NCI-H2081 treated with DMSO at 0.1 percent for 48 hours (cell line): ENCODE data around the gene PPP1R14B.

ENCODE experiments used
- DNase-seq: peaks from one replicate; lab custom pipeline; 2025; lab: John Stamatoyannopoulos, UW

The PPP1R14B gene

DNA sequence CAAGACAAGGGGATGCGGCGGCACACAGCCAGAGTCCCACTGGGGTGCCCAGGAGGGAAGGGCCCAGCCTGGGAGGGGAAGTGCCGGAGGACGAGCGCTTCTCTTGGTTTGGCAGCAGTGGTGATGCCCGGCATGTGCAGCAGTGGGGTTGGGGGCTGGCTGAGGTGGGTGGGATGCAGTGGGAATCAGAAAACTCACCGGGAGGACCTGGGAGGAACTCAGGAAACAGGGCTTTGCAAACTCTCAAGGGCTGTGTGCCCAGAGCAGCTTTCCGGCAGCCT, 37.2 kb downstream of the PPP1R14B start:
- no peak for DNase-seq

GRCh38 chr11:64208796-64209562, 37.8 kb downstream of the PPP1R14B start:
- DNase-seq: no peak

DNA sequence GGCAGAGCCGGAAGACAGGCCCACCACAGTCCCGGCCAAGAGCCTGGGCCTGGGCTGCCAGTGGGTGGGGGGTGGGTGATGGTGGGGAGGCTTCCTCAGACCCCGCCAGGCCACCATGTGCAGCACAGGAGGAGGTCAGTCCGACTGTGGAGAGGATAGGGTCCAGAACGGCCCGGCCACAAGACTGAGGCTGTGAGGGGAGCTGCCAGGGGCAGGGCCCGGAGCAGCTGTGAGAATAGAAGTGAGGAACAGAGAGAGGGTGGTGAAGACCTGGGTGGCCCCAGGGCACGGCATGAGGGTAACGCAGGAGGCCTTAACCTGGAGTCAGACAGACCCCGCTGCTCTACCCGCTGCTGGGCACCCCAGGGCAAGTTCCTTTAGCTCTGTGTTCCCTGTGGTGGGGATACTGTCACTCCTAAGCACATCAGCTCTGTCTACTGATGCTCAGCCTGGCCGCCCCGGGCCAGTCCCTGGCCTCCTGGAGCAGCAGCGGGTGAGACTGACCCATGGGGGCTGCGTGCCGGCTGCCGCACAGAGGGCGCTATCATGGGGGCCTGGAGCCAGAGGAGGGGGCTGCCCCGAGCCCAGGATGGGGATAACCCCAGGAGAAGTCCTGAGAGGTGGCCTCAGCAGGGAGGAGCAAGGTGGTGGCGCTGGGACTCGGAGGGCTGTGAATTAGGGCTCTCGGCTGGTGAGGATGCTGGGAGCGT, 38.5 kb downstream of the PPP1R14B start:
- DNase-seq: no peak

DNA sequence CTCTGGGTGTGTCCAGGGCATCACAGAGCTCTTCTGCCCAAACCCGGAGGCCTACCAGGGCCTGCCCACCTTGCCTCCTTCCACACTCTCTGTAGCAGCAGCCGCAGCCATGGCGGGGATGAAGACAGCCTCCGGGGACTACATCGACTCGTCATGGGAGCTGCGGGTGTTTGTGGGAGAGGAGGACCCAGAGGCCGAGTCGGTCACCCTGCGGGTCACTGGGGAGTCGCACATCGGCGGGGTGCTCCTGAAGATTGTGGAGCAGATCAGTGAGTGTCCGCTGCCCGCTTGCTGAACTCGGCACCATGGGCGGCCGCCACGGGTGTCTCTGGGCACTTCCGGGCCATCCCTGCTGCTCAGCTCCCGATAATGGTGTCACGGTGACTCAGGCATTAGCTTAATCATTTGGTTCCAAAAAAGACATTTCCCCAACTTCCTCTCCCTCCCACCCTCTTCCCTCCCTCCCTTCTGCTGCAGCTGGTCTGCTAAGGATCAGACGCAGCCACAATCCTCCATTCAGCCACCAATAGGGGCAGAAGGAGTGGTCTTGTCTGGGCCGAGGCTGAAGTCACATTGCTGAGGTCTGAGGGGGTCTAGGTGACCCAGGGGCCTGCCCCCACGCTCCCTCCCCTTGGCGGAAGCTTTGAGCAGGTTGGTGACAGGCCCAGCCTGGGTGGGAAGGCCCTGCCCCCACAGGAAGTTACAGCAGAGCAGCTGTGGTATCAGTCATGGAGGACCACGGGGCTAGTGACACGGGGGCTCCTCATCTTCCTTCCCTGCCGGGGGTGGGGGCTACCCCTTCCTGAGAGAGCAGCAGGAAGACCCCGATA, 39.3 kb downstream of the PPP1R14B start:
- no peak for DNase-seq

DNA sequence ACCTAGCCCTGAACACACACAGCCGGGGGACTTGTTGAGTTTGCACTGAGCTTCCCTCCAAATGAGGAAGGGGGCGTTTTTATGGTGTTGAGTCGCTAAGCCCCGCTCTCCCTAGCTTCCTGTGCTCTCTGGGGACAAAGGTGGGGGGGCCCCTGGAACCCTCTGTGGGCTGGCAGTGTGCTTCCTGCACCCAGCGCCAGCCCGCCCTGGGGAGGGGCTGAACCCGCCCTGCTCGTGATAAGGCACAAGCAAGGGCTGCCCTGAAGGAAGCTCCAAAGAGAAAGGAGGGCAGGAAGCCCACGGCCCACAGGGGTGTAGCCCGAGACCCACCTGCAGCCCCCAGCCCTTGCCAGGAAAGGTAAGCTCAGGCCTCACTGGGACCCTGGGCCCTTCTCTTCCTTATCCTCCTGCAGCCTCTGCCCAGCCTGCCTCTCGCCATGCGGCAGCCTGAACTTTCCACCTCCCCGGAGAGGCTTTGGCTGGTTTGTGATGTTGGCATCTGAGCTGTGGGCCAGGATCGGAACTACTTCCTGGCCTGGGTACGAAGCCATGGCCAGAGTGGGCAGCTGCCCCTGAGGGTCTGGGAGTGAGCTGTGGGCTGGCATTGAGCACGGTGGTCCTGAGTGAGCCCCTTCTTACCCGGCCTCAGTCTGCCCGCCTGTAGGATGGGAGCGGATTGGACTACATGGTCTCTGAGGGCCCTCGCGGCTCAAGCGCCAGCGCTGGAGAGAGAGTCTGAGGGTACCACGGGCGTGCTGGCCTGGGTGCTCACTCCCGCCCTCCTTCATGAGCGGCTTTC, 40.1 kb downstream of the PPP1R14B start, which contains the start of gene FERMT3:
TSS of gene FERMT3 (plus strand) at position 265 of the 799 bp plus-strand sequence. CDS start 644 bp downstream, outside the sequence.
- no peak for DNase-seq

DNA sequence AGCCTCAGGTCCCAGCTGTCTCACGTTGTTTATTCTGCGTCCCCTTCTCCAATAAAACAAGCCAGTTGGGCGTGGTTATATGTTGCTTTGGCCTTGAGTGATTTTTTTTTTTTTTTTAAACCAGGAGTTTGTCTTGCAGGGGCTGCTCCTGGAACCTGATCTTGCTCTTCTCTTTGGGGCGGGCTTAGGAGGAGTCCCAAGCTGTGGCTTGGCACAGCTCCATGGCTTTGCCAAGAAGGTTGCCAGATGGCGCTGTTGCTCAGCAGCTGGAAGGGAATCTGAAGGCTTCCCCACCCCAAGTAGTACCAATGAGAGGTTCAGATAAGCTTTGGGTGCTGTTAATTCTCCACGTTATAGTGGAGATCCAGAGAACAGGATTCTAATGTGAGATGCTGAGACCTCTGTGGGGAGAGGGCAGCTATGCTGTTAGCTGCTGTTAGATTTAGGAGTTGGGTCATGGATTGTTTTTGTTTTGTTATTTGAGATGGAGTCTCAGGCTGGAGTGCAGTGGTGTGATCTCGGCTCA, 42.2 kb downstream of the PPP1R14B start:
- no peak for DNase-seq

- DNase-seq: no peak
Observed at GRCh38 chr11:64204080-64204440, 42.7 kb downstream of the PPP1R14B start.

- DNase-seq: no peak
Observed at GRCh38 chr11:64203421-64204079, 43.2 kb downstream of the PPP1R14B start.

- no peak for DNase-seq
Observed at GRCh38 chr11:64202992-64203391, 43.8 kb downstream of the PPP1R14B start.

GRCh38 chr11:64201543-64201942, 45.2 kb downstream of the PPP1R14B start:
- no peak for DNase-seq

DNA sequence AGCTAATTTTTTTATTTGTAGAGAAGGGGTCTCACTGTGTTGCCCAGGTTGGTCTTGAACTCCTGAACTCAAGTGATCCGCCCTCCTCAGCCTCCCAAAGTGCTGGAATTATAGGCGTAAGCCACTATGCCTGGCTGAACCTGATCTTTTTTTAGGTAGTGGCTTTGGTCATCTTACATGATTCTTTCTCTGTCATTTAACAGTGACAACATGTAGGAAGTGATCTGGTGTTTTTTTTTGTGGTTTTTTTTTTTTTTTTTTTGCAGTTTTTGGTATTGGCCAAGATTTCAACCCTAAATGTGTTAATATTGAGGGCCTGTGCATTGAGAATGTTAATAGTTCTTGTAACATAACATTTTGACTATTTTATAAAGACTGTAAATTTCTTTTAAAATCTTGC, 48.2 kb downstream of the PPP1R14B start:
- no peak for DNase-seq

DNA sequence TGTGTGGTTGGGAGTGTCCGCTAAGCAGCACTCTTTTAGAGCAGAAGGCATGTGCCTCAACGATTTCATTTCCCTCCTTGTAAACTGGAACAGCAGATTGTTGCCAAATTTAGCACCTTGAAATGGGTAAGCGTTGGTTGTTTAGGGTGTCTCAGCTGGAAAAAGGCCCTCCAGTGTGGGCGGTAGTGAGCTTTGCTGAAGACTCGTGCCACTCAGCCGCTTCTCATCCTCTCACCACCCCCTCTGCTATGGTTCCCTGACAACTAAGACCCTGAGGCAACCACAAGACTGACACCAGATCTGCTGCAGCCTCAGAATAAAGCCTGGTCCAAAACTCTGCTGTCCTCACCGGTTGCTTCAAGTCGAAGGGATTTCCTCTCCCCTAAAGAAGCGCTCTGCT, 50.1 kb downstream of the PPP1R14B start:
- DNase-seq: no peak
